Superior temporal gyrus (tissue), 1 donor: Measurements from ENCODE around the gene TP63.
"Not testable (repeated sequence)": the region's sequence is repeated elsewhere in the genome, so short reads cannot be mapped to it uniquely, and the experiment has no call there.

Experiments used
- DNase-seq: peaks from one replicate; pipeline ENCODE4 v3.0.0-alpha.2; 2016; ENCODE audit errors: extremely low spot score

TP63 gene

GRCh38 chr3:189726277-189726676 lies 95.1 kb downstream of the TP63 start:
- no peak for DNase-seq

GRCh38 chr3:189727158-189727557 lies 96.0 kb downstream of the TP63 start:
- DNase-seq: no peak

GRCh38 chr3:189727898-189728297 lies 96.7 kb downstream of the TP63 start:
- no peak for DNase-seq

- DNase-seq: no peak
Observed at GRCh38 chr3:189728915-189729314, 97.7 kb downstream of the TP63 start.

- DNase-seq: no peak
Observed at GRCh38 chr3:189734061-189734460, 102.9 kb downstream of the TP63 start.

- DNase-seq: no peak
Observed at GRCh38 chr3:189735913-189736312, 104.7 kb downstream of the TP63 start.

GRCh38 chr3:189737071-189737470 lies 105.9 kb downstream of the TP63 start:
- DNase-seq: no peak

GRCh38 chr3:189737619-189738018 lies 106.4 kb downstream of the TP63 start:
- no peak for DNase-seq

GRCh38 chr3:189739378-189739777 lies 108.2 kb downstream of the TP63 start:
- no peak for DNase-seq

GRCh38 chr3:189740156-189740555 lies 109.0 kb downstream of the TP63 start:
- no peak for DNase-seq

GRCh38 chr3:189744235-189744634 lies 113.0 kb downstream of the TP63 start:
- DNase-seq: no peak

GRCh38 chr3:189745622-189746021 lies 114.4 kb downstream of the TP63 start:
- no peak for DNase-seq

GRCh38 chr3:189748046-189748445 lies 116.9 kb downstream of the TP63 start:
- DNase-seq: no peak

GRCh38 chr3:189750972-189751371 lies 119.8 kb downstream of the TP63 start:
- DNase-seq: not testable (repeated sequence)

GRCh38 chr3:189754356-189754755 lies 123.2 kb downstream of the TP63 start:
- DNase-seq: no peak

- DNase-seq: no peak
Observed at GRCh38 chr3:189756582-189757078, 125.4 kb downstream of the TP63 start.

GRCh38 chr3:189758186-189758585 lies 127.0 kb downstream of the TP63 start:
- DNase-seq: no peak

GRCh38 chr3:189766416-189766815 lies 135.2 kb downstream of the TP63 start:
- no peak for DNase-seq

- no peak for DNase-seq
Observed at GRCh38 chr3:189771842-189772450, 140.8 kb downstream of the TP63 start.

- DNase-seq: no peak
Observed at GRCh38 chr3:189772584-189772983, 141.4 kb downstream of the TP63 start.

GRCh38 chr3:189773056-189773455 lies 141.9 kb downstream of the TP63 start:
- DNase-seq: no peak

GRCh38 chr3:189776149-189776824 lies 145.1 kb downstream of the TP63 start:
- DNase-seq: no peak

GRCh38 chr3:189778340-189778950 lies 147.3 kb downstream of the TP63 start:
- no peak for DNase-seq
